ENCODE results near the gene PDE7B.

- TF ChIP-seq, protein P1, sequence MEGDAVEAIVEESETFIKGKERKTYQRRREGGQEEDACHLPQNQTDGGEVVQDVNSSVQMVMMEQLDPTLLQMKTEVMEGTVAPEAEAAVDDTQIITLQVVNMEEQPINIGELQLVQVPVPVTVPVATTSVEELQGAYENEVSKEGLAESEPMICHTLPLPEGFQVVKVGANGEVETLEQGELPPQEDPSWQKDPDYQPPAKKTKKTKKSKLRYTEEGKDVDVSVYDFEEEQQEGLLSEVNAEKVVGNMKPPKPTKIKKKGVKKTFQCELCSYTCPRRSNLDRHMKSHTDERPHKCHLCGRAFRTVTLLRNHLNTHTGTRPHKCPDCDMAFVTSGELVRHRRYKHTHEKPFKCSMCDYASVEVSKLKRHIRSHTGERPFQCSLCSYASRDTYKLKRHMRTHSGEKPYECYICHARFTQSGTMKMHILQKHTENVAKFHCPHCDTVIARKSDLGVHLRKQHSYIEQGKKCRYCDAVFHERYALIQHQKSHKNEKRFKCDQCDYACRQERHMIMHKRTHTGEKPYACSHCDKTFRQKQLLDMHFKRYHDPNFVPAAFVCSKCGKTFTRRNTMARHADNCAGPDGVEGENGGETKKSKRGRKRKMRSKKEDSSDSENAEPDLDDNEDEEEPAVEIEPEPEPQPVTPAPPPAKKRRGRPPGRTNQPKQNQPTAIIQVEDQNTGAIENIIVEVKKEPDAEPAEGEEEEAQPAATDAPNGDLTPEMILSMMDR (IDR thresholded peaks at IDR 0.05) = no peak
- no peak for TF ChIP-seq ZFX (IDR thresholded peaks at IDR 0.05; ENCODE audit: borderline replicate concordance)
These were observed 39.4 kb downstream of the PDE7B start for GRCh38 chr6:135890876-135891275.

All from 22Rv1 (cell line).